Neural progenitor cell (in vitro differentiated cells): Measurements from ENCODE around the gene UNC119B. TPM values are rescaled to one million over a fixed set of nuclear protein-coding genes. Genes with fewer than 3 reads are reported as not detected.

Source experiments
- DNase-seq: peaks from one replicate; pipeline ENCODE4 v3.0.0-alpha.2; 2016; ENCODE audit warnings: low spot score
- H2AFZ ChIP-seq: fragments of 200-600 bp; sonication (generic); replicated peaks from 2 replicates; pipeline ENCODE4 v1.6.1; 2016; ENCODE audit warnings: antibody characterized with exemption
- H3F3A ChIP-seq: fragments of 200-600 bp; sonication (generic); 2 replicates; pipeline ENCODE4 v1.6.1; 2016; ENCODE audit warnings: antibody characterized with exemption, low read depth
- H3K27ac ChIP-seq: fragments of 200-600 bp; sonication (generic); 2 replicates; pipeline ENCODE4 v1.5.1; 2016; ENCODE audit warnings: mild to moderate bottlenecking
- H3K27me3 ChIP-seq: fragments of 200-600 bp; sonication (generic); 2 replicates; pipeline ENCODE4 v1.6.1; 2016; ENCODE audit warnings: mild to moderate bottlenecking, moderate library complexity
- H3K36me3 ChIP-seq: fragments of 200-600 bp; sonication (generic); 2 replicates; pipeline ENCODE4 v1.5.1; 2016
- H3K4me1 ChIP-seq: fragments of 200-600 bp; sonication (generic); 2 replicates; pipeline ENCODE4 v1.6.1; 2016; ENCODE audit warnings: mixed run types
- H3K4me2 ChIP-seq: fragments of 200-600 bp; sonication (generic); 2 replicates; pipeline ENCODE4 v1.6.1; 2016
- H3K4me3 ChIP-seq: fragments of 200-600 bp; sonication (generic); 2 replicates; pipeline ENCODE4 v1.5.1; 2016
- H3K79me2 ChIP-seq: fragments of 200-600 bp; sonication (generic); 2 replicates; pipeline ENCODE4 v1.6.1; 2016; ENCODE audit warnings: low read depth
- H3K9ac ChIP-seq: fragments of 200-600 bp; sonication (generic); 2 replicates; pipeline ENCODE4 v1.6.1; 2016
- H3K9me3 ChIP-seq: fragments of 200-600 bp; sonication (generic); 2 replicates; pipeline ENCODE4 v1.5.1; 2016; ENCODE audit warnings: low read depth
- H4K20me1 ChIP-seq: fragments of 200-600 bp; sonication (generic); 2 replicates; pipeline ENCODE4 v1.6.1; 2016; ENCODE audit warnings: low read depth
- H3K27ac Mint-ChIP-seq: 3 replicates; pipeline ENCODE4 v1.8.0; 2021; ENCODE audit warnings: mixed read lengths
- H3K27me3 Mint-ChIP-seq: 2 replicates; pipeline ENCODE4 v1.8.0; 2022; ENCODE audit warnings: low read depth, mild to moderate bottlenecking, inconsistent platforms, moderate library complexity, mixed read lengths; ENCODE audit not compliant: insufficient read depth
- H3K36me3 Mint-ChIP-seq: 3 replicates; pipeline ENCODE4 v1.8.0; 2021; ENCODE audit warnings: mixed read lengths
- H3K4me1 Mint-ChIP-seq: 3 replicates; pipeline ENCODE4 v1.8.0; 2021; ENCODE audit warnings: mixed read lengths
- H3K4me3 Mint-ChIP-seq: 3 replicates; pipeline ENCODE4 v1.8.0; 2021; ENCODE audit warnings: mild to moderate bottlenecking, moderate library complexity, mixed read lengths
- H3K9me3 Mint-ChIP-seq: 3 replicates; pipeline ENCODE4 v1.8.0; 2020; ENCODE audit warnings: mixed read lengths
- EZH2 ChIP-seq: fragments of 200-600 bp; sonication (generic); IDR thresholded peaks from 2 replicates; pipeline ENCODE4 v1.6.1; 2017; ENCODE audit warnings: antibody characterized with exemption, mild to moderate bottlenecking, moderate library complexity
- EZH2phosphoT487 ChIP-seq: fragments of 200-600 bp; sonication (generic); IDR thresholded peaks from 2 replicates; pipeline ENCODE4 v1.6.1; 2017; ENCODE audit warnings: antibody characterized with exemption
- total RNA-seq: library from RNA; depleted of rRNA; stranded (reverse); fragments of >200 nt; gene quantifications from 2 replicates; pipeline ENCODE4 v1.2.3, GENCODE V29; 2015; ENCODE audit warnings: low replicate concordance
- TF ChIP-seq, protein P1 (sequence below): fragments of 200-600 bp; sonication (generic); IDR thresholded peaks from 2 replicates; pipeline ENCODE4 v1.5.1; 2017; ENCODE audit warnings: antibody characterized with exemption, mild to moderate bottlenecking

Gene UNC119B
- total RNA-seq, 1 donor from 2014 or later: 58.9 TPM

DNA sequence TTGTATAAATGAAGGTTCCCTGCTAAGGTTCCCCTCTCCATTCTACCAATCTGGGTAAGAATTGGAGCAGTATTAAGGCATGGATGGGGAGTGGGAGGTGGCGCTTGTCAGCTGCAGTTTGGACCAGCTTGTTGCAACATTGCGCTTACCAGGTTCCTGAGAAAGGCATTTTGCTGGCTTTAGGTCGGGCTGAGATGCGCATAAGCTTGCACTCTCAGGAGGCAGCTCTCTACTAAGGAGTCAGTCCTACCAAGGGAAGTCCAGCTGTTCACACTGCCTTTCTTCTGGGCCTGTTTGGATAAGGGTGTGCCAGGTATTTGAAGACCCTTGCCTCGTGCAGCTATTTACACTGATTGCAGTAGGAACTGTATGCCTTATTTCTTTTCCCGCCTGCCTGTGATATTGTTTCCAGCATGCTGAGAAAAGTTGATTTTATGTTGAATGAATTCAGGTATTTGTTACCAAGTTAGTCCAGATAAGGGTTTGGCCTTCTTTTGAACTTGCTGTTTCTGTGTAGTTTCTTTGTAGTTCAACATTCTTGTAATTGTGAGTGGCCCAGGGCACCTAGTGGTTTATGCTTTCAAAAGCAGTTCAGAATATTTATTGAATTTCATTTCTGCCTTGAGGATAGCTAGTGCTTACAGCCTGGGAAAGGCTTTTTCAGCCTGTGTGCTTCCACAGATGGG lies 20.7 kb upstream of the UNC119B start:
- Histone ChIP-seq H4K20me1 (peaks cover 71% of the 10 kb centered on the region), H3K4me3 (peak overlapping the region; percentile 91), H3K9me3 (no peaks in the 10 kb centered on the region), H3K9ac (no peak overlapping the region), H3K36me3 (no peaks in the 10 kb centered on the region), H3K79me2 (peaks cover 63% of the 10 kb centered on the region), H3F3A (peaks cover 38% of the 10 kb centered on the region), H3K27ac (no peak overlapping the region), H2AFZ (no peak overlapping the region), H3K4me1 (peaks cover 36% of the 10 kb centered on the region), H3K27me3 (no peaks in the 10 kb centered on the region), H3K4me2 (peak overlapping the region; percentile 99)
- DNase-seq: no peak
- Mint-ChIP-seq H3K27me3 (peaks cover 11% of the 10 kb centered on the region), H3K9me3 (no peaks in the 10 kb centered on the region), H3K27ac (no peak overlapping the region), H3K4me3 (peak overlapping the region; percentile 94), H3K36me3 (peaks cover 2% of the 10 kb centered on the region), H3K4me1 (peaks cover 65% of the 10 kb centered on the region)
- TF ChIP-seq EZH2 (no peak), EZH2phosphoT487 (no peak)
- TF ChIP-seq, protein P1, sequence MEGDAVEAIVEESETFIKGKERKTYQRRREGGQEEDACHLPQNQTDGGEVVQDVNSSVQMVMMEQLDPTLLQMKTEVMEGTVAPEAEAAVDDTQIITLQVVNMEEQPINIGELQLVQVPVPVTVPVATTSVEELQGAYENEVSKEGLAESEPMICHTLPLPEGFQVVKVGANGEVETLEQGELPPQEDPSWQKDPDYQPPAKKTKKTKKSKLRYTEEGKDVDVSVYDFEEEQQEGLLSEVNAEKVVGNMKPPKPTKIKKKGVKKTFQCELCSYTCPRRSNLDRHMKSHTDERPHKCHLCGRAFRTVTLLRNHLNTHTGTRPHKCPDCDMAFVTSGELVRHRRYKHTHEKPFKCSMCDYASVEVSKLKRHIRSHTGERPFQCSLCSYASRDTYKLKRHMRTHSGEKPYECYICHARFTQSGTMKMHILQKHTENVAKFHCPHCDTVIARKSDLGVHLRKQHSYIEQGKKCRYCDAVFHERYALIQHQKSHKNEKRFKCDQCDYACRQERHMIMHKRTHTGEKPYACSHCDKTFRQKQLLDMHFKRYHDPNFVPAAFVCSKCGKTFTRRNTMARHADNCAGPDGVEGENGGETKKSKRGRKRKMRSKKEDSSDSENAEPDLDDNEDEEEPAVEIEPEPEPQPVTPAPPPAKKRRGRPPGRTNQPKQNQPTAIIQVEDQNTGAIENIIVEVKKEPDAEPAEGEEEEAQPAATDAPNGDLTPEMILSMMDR: no peak

DNA sequence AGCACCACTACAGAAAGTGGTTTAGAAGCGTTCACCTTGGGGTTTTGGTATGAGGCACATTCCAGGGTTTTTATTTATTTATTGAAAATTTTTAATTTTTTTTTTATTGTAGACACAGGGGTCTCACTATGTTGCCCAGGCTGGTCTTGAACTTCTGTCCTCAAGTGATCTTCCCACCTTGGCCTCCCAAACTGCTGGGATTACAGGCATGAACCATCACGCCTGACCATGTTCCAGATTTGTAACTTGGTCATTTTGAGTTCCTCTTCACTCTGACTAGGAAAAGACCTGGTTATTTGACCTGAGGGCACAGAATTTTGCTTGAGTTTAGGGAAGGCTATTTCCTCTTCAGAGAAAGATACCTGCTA lies 20.2 kb upstream of the UNC119B start:
- Histone ChIP-seq H3K9me3 (no peaks in the 10 kb centered on the region), H3K4me1 (peaks cover 37% of the 10 kb centered on the region), H3K9ac (no peak overlapping the region), H3K36me3 (no peaks in the 10 kb centered on the region), H4K20me1 (peaks cover 77% of the 10 kb centered on the region), H3K4me3 (no peak overlapping the region), H3K27ac (no peak overlapping the region), H3K27me3 (no peaks in the 10 kb centered on the region), H3F3A (peaks cover 33% of the 10 kb centered on the region), H2AFZ (no peak overlapping the region), H3K79me2 (peaks cover 63% of the 10 kb centered on the region), H3K4me2 (no peak overlapping the region)
- Mint-ChIP-seq H3K9me3 (no peaks in the 10 kb centered on the region), H3K36me3 (peaks cover 7% of the 10 kb centered on the region), H3K4me1 (peaks cover 70% of the 10 kb centered on the region), H3K4me3 (no peak overlapping the region), H3K27me3 (peaks cover 13% of the 10 kb centered on the region), H3K27ac (no peak overlapping the region)
- no peak for DNase-seq
- TF ChIP-seq EZH2: no peak
- TF ChIP-seq, protein P1: no peak

DNA sequence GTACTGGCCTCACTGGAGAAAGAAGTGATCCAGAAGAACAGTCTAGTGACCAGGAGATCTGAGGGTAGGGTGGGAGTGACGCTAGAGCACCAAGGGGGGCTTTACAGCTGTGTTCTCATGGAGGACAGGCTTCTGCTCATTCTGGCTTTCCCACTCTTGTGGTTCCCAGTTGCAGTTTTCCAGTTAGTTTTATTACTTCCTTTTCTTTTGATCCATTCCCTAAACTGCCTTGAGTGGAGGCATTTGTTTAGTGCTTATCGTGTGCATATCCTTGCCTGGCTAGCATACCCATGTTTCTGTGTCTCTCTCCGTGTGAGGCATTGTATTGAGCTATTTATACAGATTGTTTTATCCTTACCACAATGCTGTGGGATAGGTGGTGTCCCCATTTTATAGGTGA lies 19.3 kb upstream of the UNC119B start:
- Mint-ChIP-seq H3K27ac (no peak overlapping the region), H3K27me3 (peaks cover 18% of the 10 kb centered on the region), H3K4me1 (peaks cover 71% of the 10 kb centered on the region), H3K36me3 (peaks cover 15% of the 10 kb centered on the region), H3K4me3 (no peak overlapping the region), H3K9me3 (no peaks in the 10 kb centered on the region)
- Histone ChIP-seq H4K20me1 (peaks cover 86% of the 10 kb centered on the region), H3K9me3 (no peaks in the 10 kb centered on the region), H2AFZ (no peak overlapping the region), H3K4me1 (peaks cover 37% of the 10 kb centered on the region), H3K36me3 (no peaks in the 10 kb centered on the region), H3K27me3 (no peaks in the 10 kb centered on the region), H3K4me2 (no peak overlapping the region), H3K4me3 (no peak overlapping the region), H3K9ac (no peak overlapping the region), H3F3A (peaks cover 27% of the 10 kb centered on the region), H3K79me2 (peaks cover 63% of the 10 kb centered on the region), H3K27ac (no peak overlapping the region)
- no peak for TF ChIP-seq EZH2phosphoT487
- TF ChIP-seq EZH2: no peak
- TF ChIP-seq, protein P1: no peak
- DNase-seq: no peak
